IPS-18a (cell line): ENCODE data around the gene TTF2.
A peak's percentile ranks its signal among the peaks of the same experiment; 100 is the strongest.

Experiments
- H3K27ac ChIP-seq: one replicate; pipeline ENCODE4 v1.5.1; 2013; ENCODE audit warnings: low read length
- H3K27me3 ChIP-seq: one replicate; pipeline ENCODE4 v1.6.1; 2013; ENCODE audit warnings: mild to moderate bottlenecking, low read length; ENCODE audit not compliant: control insufficient read depth, insufficient read depth
- H3K36me3 ChIP-seq: one replicate; pipeline ENCODE4 v1.6.1; 2013; ENCODE audit warnings: low read depth, low read length; ENCODE audit not compliant: control insufficient read depth
- H3K4me1 ChIP-seq: one replicate; pipeline ENCODE4 v1.6.1; 2013; ENCODE audit warnings: low read depth, low read length; ENCODE audit not compliant: control insufficient read depth
- H3K4me3 ChIP-seq: one replicate; pipeline ENCODE4 v1.5.1; 2013; ENCODE audit warnings: low read length
- H3K9ac ChIP-seq: one replicate; pipeline ENCODE4 v1.6.1; 2013; ENCODE audit warnings: mild to moderate bottlenecking, low read length, moderate library complexity
- H3K9me3 ChIP-seq: one replicate; pipeline ENCODE4 v1.6.1; 2013; ENCODE audit warnings: low read depth, low read length; ENCODE audit not compliant: control insufficient read depth

The TTF2 gene

DNA sequence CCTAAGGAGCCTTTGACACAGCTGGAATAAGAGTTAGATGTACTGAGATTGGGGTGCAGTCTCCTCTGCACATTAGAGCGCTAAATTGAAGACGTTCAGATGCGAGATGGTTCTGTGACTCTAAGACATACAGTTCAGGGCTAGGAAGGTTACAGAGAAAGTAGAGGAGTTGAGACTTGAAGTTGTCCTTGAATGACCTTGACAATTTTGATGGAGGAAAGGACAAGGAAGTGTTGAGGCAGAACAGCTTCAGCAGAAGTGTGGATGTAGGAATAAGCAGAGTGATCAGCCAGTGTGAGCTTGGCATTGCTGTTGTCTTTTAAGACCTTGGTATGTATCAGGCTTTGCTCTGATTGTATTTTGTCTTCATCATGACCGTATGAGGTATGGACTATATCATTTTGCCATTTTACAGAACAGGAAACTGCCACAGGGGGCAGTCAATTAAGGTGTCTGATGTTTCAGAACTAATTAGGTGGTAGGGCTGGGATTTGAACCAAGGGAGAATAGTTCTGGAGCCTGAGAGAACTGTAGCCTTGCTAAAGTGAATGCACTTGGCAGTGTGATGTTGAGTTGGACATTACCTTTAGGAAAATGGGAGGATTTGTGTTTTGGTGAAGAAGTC, 9.2 kb downstream of the TTF2 start:
- Histone ChIP-seq H3K4me1 (no peaks in the 10 kb centered on the region), H3K36me3 (peaks cover 44% of the 10 kb centered on the region), H3K9me3 (no peaks in the 10 kb centered on the region), H3K27ac (no peak overlapping the region), H3K4me3 (no peak overlapping the region), H3K27me3 (no peaks in the 10 kb centered on the region), H3K9ac (no peak overlapping the region)

DNA sequence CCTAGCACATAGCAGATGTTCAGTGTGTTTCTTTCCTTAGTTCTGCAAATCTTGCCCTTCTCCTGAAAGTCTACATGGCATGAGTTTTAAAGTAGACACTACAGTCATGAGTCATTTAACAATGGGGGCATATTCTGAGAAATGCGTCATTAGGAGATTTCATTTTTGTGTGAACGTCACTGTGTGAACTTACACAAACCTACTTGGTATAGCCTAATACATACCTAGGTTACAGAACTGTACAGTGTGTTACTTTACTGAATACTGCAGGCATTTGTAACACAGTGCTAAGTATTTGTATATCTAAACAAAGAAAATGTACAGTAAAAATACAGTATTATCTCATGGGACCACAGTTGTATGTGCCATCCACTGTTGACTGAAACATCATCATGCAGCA, 10.0 kb downstream of the TTF2 start:
- H3K9me3 ChIP-seq: no peaks in the 10 kb centered on the region
- H3K27ac ChIP-seq: no peak overlapping the region
- peaks cover 48% of the 10 kb centered on the region for H3K36me3 ChIP-seq
- H3K27me3 ChIP-seq: no peaks in the 10 kb centered on the region
- H3K4me3 ChIP-seq: no peak overlapping the region
- no peaks in the 10 kb centered on the region for H3K4me1 ChIP-seq
- no peak overlapping the region for H3K9ac ChIP-seq

DNA sequence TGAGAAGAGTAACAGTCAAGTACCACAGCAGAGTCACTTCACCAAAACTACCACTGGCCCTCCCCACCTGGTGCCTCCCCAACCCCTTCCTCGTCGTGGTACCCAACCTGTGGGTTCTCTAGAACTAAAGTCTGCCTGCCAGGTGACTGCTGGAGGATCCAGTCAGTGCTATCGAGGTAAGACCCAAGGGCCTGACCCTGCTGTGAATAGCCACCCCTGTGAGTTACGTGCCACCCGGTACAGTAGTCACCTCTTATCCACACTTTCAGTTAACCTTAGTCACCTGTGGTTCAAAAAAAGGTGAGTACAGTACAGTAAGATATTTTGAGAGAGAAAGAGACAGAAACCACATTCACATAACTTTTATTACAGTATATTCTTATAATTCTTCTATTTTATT, 16.5 kb downstream of the TTF2 start:
- Histone ChIP-seq H3K27me3 (no peaks in the 10 kb centered on the region), H3K9ac (no peak overlapping the region), H3K36me3 (peaks cover 83% of the 10 kb centered on the region), H3K4me3 (no peak overlapping the region), H3K9me3 (no peaks in the 10 kb centered on the region), H3K4me1 (no peaks in the 10 kb centered on the region), H3K27ac (no peak overlapping the region)

DNA sequence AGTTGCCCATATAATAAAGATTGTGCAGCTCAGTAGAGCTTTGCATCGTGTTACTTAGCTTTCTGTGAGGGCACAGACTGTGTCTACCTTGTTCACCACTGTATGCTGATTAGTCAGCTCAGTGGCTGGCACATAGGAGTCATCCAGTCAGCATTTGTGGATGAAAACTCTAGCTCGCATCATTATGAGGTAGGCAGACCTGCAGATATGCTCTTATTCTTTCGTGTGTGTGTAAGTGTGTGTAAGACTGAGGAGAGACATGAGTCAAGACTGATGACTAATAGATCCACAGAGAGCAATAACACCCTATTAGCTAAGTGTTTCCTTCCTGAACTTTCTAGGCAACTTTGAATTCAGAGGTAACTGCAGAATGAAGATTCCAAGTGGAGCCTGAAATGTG, 17.1 kb downstream of the TTF2 start:
- Histone ChIP-seq H3K4me3 (no peak overlapping the region), H3K9me3 (no peaks in the 10 kb centered on the region), H3K4me1 (no peaks in the 10 kb centered on the region), H3K27me3 (no peaks in the 10 kb centered on the region), H3K9ac (no peak overlapping the region), H3K36me3 (peaks cover 90% of the 10 kb centered on the region), H3K27ac (no peak overlapping the region)

DNA sequence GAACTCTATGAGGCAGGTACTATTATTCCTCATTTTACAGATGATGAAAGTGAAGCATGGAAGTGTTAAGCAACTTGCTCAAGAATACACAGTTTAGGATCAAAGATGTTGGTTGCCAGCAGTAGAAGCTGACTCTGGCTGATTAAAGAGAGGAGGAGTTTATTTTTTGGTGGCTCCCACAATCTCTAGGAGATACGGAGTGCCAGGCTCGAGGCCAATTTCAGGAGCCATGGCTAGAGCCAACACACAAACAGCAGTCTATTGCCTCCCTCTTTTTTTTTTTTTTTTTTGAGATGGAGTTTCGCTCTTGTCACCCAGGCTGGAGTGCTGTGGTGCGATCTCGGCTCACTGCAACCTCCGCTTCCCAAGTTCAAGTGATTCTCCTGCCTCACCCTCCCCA, 19.6 kb downstream of the TTF2 start:
- no peaks in the 10 kb centered on the region for H3K4me1 ChIP-seq
- no peaks in the 10 kb centered on the region for H3K9me3 ChIP-seq
- H3K4me3 ChIP-seq: no peak overlapping the region
- no peak overlapping the region for H3K9ac ChIP-seq
- H3K27me3 ChIP-seq: no peaks in the 10 kb centered on the region
- H3K36me3 ChIP-seq: peaks cover 92% of the 10 kb centered on the region
- H3K27ac ChIP-seq: no peak overlapping the region

DNA sequence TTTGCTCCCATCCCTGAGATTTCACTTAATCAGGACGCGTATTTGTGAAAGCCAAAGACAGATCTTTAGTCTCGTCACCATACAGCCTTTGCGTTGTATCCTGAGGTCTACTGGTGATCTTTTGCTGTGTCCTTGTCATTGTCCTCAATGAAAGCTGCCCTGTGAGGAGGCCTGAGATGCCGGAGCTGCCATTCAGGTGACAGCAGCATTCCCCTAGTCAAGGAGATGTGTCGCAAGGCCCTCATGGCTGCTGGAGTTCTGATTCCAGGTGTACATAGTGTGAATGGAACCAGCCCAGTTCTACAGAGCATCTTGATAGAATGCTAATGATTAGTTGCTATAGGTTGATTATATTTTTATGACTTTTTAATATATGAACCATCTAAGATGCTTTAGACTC, 24.1 kb downstream of the TTF2 start:
- Histone ChIP-seq H3K27ac (no peak overlapping the region), H3K9me3 (no peaks in the 10 kb centered on the region), H3K4me3 (no peak overlapping the region), H3K4me1 (no peaks in the 10 kb centered on the region), H3K27me3 (no peaks in the 10 kb centered on the region), H3K9ac (no peak overlapping the region), H3K36me3 (peaks cover 75% of the 10 kb centered on the region)

DNA sequence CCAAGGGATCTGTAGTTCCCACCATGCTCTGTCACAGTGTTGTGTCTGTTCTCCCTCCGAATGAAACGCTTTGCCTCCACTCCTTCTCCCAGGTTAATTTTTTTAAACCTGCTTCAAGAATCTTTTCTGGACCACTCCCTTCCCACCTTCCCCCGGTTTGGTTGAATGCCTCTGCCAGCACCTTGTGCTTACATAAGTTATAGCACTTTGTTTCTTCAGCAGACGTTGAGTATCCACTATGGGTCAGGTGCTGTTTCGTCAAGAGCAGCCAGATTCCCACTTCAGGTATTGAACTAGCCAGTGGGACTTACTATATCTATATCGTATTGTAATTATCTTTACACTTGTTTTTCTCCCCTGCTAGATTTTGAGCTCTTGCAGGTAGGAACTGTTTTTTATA, 27.6 kb downstream of the TTF2 start:
- Histone ChIP-seq H3K4me3 (no peak overlapping the region), H3K9me3 (no peaks in the 10 kb centered on the region), H3K4me1 (peaks cover under 1% of the 10 kb centered on the region), H3K36me3 (peaks cover 71% of the 10 kb centered on the region), H3K27ac (no peak overlapping the region), H3K27me3 (no peaks in the 10 kb centered on the region), H3K9ac (no peak overlapping the region)

DNA sequence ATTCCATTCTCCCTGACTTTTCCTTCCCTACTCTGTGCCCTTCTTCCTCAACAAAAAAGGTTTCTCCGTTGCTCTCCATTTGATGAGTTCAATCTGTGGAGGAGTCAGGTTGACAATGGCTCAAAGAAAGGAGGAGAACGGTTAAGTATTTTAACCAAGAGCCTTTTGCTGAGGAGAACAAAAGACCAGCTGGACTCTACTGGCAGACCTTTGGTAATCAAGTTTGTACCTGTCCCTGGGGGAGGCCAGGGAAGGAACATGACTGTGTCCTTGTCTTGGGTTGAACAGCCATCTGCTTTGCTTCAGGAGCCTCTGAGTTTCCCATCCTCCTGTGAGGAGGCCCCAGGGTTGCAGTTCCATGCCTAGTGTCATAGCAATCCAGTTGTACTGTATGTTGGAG, 29.9 kb downstream of the TTF2 start:
- H3K4me3 ChIP-seq: no peak overlapping the region
- H3K27ac ChIP-seq: no peak overlapping the region
- no peaks in the 10 kb centered on the region for H3K27me3 ChIP-seq
- H3K9me3 ChIP-seq: no peaks in the 10 kb centered on the region
- H3K4me1 ChIP-seq: peaks cover 14% of the 10 kb centered on the region
- H3K9ac ChIP-seq: no peak overlapping the region
- peaks cover 76% of the 10 kb centered on the region for H3K36me3 ChIP-seq

DNA sequence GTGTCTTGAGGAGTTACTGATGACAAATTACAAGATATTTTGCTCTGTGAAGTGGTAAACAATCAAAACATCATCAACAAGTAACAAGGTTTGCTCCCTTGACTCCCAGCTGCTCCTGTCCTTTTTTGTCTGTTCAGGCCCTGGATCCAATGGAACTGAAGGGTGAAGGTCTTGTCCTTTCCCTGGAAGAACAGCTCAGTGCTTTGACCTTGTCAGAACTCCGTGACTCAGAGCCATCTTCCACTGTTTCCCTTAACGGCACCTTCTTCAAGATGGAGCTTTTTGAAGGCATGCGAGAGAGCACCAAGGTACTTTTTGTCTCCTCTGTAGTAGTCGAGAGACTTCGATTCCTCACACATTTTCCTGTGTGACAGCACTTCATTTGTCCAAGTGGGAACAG, 32.5 kb downstream of the TTF2 start:
- no peak overlapping the region for H3K9ac ChIP-seq
- peaks cover 88% of the 10 kb centered on the region for H3K36me3 ChIP-seq
- H3K9me3 ChIP-seq: no peaks in the 10 kb centered on the region
- peaks cover 14% of the 10 kb centered on the region for H3K4me1 ChIP-seq
- H3K27me3 ChIP-seq: no peaks in the 10 kb centered on the region
- no peak overlapping the region for H3K4me3 ChIP-seq
- peak overlapping the region; percentile 25 for H3K27ac ChIP-seq

DNA sequence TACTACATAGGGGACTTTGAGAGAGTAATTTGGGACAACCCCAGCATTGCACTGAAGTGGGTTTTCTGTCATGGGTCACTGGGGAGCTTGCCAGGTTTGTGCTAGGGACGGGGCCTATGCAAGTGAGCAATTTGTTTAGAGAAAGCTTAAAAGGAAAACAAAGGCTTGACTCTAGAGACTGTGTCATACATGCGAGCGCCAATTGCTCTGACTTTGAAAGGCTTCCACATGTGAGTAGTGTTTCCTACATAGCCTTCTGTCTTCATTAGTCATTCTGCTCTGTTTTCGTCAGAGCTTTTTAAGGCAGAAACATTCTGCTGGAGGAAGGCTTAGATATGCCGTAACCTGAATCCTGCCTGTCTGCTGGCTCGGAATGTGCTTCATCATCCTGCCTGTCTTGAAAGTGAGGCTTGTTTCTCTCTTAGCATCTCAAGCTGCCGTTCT, 33.0 kb downstream of the TTF2 start:
- Histone ChIP-seq H3K9ac (no peak overlapping the region), H3K4me3 (no peak overlapping the region), H3K27me3 (no peaks in the 10 kb centered on the region), H3K36me3 (peaks cover 88% of the 10 kb centered on the region), H3K4me1 (peaks cover 14% of the 10 kb centered on the region), H3K9me3 (no peaks in the 10 kb centered on the region), H3K27ac (peak overlapping the region; percentile 75)

DNA sequence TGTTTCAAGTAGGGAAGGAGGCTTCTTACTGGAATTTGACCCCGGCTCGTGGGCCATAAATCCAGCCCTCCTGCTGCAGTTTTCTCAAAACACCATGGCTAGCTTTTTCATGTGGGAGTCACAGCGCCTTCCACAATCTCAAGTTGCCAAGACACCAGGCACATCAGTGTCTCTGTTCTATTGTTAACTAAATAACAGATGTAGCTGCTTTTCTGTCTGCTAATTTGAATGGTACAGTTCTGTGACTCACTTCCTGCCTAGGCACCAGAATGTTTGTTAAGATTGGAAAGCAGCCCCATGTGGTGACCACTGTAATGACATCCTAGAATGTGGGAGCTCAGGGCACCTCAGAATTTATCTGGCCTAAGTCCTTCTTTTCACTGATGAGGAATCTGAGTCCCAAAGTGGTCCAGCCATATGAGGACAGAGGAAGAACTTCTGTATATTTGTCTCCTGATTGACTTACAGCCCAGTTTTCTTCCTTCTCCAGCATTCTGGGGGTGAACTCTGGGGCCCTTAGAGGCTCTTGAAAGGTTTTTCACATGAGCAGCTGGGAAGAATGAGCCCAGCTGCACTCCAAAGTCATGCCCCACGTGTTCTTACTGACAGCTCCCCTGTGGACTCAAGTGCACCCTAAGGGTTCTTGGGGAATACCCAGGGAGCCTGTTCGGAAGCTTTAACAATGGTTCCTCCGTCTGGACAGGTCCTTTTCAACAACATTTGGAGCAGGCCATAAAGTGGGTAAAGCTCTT, 33.9 kb downstream of the TTF2 start:
- H3K9ac ChIP-seq: peak overlapping the region; percentile 30
- no peaks in the 10 kb centered on the region for H3K27me3 ChIP-seq
- no peaks in the 10 kb centered on the region for H3K9me3 ChIP-seq
- H3K4me3 ChIP-seq: no peak overlapping the region
- peak overlapping the region; percentile 75 for H3K27ac ChIP-seq
- H3K36me3 ChIP-seq: peaks cover 91% of the 10 kb centered on the region
- peaks cover 14% of the 10 kb centered on the region for H3K4me1 ChIP-seq
